ENCODE data around the gene KRTAP9-1.

GRCh38 chr17:41190328-41190727, 641 bp downstream of the KRTAP9-1 start:
- TF ChIP-seq CTCF (conservative IDR thresholded peaks at IDR 0.05 in 1 of 2, IDR thresholded peaks at IDR 0.05 in 1 of 2; ENCODE audit: low read depth in 1 of 2, low read length in 2 of 2) = no peak
- no peak for TF ChIP-seq EZH2 (IDR thresholded peaks at IDR 0.05; ENCODE audit: low read length, missing control alignments)
